ENCODE results near the gene TRABD. TPM values are rescaled to one million over a fixed set of nuclear protein-coding genes. Genes with fewer than 3 reads are reported as not detected.

TRABD gene
- total RNA-seq, 1 donor from 2014 or later = 16.3 TPM

DNA sequence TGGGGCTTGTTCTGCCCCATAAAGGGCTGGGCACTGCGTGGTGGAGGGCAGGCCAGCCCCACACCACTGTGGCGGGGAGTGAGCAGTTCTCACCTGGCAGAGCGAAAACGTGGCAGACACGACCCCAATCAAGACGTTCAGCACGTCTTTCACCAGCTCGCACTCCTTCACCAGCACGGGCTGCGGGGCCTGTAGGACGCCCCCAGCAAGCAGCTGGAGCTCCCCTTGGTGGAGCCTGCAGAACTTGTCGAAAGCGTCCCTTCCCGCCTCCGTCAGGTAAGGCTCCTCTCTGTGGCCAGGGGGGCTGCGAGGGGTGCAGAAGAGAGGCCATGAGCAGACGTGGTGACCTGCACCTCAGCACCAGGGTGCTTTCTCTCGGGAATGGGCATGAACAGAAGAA lies 47.5 kb downstream of the TRABD start:
- DNase-seq (ENCODE audit: low read depth) = no peak

DNA sequence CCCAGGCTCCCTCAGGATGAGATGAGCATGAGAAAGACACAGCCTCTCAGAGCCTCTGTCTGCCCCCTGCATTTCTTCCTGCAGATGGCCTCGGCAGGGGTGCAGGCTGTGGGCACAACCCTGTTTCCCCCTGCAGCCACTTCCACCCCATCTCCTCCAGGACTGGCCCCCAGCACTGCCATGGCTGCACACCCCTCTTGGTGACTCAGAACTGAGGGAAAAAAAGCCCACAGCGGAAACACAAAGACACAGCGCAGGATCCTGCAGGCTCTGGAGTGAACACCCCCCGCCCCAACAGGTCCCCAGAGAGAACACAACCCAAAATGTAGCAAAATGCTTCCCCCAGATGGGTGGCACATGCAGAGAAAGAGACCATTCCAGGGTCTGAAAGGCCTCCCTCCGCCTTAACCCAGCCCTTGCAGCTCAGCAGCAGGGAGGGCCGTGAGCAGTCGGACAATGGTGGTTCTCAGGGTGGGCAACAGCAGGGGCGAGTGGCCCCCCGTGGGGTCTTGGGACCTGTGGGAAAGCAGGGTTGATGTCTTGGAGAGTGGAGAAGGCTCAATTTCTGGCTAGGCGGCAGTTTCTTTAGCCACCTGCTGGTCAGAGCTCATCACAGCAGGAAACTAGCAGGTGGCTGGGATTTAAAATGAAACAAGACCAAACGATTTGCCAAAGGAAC lies 51.2 kb downstream of the TRABD start:
- DNase-seq (ENCODE audit: low read depth) = peak; percentile 45

DNA sequence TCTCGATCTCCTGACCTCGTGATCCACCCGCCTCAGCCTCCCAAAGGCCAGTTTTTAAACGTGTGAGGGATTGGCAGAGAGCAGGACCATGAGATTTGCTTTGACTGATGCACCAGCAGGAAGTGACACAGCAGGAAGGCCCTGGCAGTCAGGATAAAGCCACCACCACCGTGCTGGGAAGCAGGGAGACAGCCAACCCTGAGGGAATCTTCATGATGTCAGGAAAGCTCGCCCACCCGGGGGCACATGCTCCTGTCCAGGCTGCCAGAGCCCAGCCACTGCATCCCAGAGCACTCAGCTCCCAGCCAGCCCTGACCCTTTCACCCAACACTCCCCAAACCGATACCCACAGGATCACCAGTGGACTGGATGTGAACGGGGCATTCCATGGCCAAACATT lies 53.0 kb downstream of the TRABD start:
- no peak for DNase-seq (ENCODE audit: low read depth)

DNA sequence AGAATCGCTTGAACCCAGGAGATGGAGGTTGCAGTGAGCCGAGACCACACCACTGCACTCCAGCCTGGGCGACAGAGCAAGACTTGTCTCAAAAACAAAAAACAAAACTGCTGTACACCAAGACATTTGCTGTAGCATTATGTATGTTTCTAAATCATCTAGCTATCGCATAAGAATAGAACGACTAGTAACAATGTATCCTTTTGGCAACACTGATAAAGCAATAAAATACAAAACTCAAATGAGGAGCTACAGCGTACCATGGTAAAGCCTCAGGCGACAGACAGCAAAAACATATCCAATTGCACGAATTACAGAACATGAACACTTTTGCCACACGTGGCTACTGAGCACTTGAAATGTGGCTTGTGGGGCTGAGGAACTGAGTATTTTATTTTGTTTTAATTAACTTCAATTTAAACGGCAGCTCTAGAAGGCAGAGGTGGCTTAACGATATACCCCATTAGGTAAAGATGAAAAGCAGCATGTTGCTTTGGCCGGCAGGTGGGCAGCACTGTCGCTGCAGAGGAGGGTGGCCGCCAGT lies 56.8 kb downstream of the TRABD start:
- DNase-seq (ENCODE audit: low read depth) = no peak

DNA sequence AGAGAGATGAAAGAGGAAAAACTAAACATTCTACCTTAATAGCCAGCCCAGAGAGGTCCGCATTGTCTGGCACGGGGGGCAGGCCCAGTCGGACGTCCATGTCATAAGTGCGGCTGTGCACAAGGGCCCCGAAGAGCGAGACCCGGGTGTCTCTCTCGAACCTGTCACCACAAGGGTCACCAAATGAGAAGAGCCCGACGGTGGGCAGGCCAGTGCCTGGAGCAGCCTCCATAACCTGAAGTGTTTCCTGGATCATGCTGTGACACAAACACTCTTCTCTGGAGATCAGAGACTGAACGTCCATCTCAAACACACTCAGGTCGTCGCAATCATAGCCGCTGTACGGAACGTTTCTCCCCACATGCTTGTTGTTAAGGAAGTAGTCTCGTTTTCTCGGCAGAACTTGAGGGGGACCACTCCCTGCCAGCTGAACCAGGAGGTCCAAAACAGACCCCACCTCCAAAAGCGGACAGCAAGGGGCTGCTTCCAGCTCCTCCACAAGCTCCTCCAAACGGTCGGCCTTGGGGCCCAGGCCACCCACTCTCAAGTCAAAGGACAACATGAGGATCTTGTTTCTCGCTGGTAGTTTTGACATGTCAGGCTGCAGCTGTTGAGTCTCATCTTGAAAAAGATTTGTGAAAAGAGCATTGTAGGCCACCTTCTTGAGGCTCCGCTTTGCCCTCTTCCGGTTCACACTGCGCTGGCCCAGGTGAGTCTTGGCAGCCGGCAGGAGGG lies 58.1 kb downstream of the TRABD start:
- DNase-seq (ENCODE audit: low read depth) = peak; percentile 47

DNA sequence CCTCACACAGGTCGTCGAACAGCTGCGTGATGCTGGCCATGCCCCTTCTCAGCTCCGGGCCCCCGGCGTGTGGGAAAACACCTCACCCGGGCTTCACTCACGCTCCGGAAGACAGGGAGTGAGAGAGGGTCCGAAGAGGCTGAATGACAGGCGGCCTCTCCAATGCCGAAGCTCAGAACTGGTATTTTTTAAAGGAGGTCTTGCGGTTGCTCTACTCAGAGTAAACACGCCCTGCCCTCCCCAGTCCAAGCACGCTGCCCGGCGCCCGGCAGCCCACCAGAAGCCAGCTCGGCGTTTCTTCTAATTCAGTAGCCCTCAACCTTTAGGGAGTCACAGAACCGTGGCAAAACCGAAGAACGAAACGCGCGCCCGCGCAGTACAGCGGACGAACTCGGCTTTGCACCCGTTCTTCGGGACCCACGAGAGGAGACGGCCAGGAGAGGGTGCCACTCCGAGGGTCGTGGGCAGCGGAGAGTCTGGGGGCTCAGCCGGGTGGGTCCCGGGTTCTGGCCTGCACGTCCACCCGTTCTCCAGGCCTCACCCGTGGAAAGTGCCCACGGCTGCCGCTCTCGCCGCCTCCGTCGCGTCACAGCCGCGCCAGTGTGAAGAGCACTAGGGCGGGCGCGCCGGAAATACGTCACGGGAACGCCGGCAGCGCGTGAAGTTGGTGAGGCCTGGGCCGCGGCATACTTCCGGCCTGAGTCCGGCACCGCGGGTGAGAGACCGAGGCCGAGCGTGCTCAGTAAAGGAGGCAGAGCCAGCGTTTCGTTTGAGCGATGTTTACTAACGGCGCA lies 58.9 kb downstream of the TRABD start, which contains the start of gene TUBGCP6:
Gene TUBGCP6, minus strand, starts transcription at position 604 of the 794 bp plus-strand sequence. Its CDS starts 564 bp downstream, at position 40.
- peak; percentile 93 for DNase-seq (ENCODE audit: low read depth)

DNA sequence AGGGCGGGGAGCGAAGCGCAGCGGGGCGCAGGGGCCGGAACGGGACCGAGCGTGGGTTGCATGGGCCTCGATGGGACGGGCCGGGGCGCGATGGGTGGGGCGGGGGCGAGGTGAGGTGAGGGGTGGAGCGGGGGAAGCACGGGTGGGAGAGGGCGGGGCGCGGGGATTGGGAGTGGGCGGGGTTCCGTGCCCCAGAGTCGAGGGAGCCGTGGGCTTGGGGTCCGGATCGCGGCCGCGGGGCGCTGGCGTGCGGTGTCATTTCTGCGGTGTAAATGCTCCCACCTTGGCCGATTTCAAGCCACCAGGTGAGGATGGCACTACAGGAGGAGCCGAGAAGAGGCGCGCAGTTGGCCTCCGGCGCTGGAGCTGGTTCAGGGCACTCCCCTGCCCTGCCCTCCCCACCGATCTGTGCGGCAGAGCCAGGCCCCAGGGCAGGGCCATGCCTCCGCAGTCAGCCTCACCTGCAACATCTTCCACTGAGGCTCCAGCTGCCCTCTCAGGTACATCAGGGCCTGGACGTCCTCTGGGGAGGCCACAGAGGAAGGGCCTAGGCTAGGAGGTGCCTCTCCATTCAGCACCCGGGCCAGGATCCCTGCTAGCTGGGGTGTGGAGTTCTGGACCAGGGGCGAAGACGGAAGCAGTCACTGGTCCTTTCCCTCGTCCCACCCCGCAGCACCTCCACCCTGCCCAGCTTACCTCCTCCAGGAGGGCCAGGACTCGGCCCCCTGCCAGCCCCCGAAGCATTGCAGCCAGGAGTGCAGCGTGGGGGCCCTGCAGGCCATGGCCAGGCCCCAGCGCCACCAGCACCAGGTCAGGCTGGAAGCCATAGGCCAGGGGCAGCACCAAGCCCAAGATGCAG lies 59.7 kb downstream of the TRABD start:
- DNase-seq (ENCODE audit: low read depth) = no peak

DNA sequence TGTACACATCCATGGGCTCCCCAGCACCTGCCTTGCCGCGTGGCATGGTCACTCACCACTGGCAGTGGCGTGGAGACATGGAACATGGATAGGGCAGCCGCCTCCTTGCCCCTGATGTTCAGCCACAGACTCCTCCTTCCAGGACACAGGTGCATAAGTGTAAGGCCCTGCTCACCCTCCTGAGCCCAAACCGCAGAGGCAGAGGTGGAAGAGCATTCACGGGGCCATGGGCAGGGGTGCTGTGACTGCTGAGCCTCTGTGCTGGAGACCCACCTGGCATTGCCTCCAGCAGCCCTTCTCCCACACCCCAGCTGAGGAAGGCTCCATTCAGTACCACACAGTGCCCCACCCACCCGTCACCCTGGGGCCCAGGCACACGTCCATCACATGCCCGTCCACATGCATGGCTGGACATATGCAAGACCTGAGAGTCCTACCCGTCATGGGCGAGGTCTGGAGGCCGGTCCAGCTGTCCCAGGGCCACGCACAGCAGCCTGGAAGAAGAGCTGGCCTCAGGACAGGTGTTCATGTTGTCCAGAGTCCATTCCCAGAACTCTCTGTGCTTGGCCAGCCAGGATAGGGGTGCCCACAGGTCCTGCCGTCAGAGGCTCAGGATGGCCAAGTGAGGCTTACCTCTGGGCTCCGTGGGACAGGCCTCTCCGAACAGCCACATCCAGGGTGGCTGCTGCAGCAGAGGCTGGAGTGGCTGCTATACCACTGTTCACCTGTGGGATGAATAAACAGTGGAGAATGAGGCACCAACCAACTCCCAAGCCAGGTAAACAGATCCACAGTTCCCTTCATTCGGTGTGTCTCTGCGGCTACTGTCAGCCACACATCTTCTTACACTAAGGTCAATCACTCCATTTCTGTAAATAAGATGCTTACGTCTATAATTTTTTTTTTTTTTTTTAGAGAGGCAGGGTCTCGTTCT lies 60.8 kb downstream of the TRABD start:
- DNase-seq (ENCODE audit: low read depth) = no peak

DNA sequence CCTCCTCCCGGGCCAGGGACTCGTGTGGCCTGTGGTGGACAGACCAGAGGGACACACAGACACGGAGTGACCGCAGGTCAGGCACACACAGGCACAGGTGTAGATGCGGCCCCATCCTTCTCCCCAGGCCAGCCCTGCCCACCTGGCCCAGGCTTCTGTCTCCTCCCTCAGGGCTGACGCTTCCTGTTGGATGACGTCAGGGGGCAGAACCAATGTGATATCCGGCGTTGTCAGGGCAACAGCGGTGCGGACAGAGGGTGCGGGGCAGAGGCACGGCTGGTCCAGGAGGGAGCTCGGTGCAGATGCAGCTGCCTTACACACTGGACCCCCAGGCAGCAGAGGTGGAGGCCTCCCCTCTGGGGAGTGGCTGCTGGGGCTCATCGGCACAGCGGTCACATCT lies 62.0 kb downstream of the TRABD start:
- DNase-seq (ENCODE audit: low read depth) = no peak

DNA sequence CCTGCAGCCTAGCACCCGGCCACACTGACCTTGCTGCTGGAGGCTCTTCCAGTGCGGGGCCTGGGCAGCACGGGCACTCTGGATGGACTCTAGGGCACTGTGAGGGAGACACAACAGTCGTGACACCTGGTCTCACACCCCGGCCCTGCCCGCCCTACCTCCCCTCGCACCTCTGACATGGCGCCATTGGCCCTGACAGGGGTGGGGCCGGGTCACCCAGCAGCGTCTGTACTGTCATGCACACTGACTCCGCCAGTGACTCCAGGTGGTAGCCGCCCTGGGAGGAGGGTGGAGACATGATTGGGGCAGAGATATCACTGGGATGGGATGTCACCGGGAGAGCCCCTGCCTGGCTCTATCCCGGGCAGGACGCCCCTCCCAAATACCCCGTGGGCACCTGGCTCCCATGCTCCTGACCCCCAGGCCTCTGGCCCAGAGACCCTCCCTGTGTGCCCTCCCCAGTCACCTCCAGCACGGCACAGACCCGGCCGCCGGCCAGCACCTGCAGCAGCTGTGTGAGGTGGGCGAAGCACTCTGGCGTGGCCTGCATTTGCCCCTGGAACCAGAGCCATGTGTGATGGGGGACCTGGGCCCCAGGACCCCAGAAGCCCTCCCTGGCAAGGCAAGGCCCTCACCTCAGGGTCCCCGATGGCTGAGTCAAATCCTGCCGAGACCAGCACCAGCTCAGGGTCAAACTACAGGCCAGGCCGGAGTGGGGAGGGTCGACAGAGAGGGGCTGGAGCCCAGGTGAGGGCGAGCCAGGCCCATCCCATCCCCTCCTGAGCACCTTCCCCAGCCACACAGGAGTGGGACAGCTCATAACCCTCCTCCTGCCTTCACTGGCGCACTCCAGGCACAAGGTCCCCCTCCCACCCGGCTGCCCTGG lies 62.7 kb downstream of the TRABD start:
- DNase-seq (ENCODE audit: low read depth) = no peak

Other genes with a start within 250 kb of the TRABD start
- gene PIM3, start 225.1 kb upstream of the TRABD start, total RNA-seq = 41.4 and 42.4 TPM in 2 replicates
- not detected in 2 replicates for gene IL17REL, start 173.1 kb upstream of the TRABD start, total RNA-seq
- not detected in 2 replicates for gene TTLL8, start 127.6 kb upstream of the TRABD start, total RNA-seq
- gene MLC1, start 100.5 kb upstream of the TRABD start, total RNA-seq = not detected in 2 replicates
- gene MOV10L1, start 95.9 kb upstream of the TRABD start, total RNA-seq = 0.16 and 0.83 TPM in 2 replicates
- 0.08 and 0.26 TPM in 2 replicates for gene PANX2, start 15.2 kb upstream of the TRABD start, total RNA-seq
- gene SELENOO, start 15.1 kb downstream of the TRABD start, total RNA-seq = 30.8 and 34.4 TPM in 2 replicates
- 33.7 and 35.4 TPM in 2 replicates for gene TUBGCP6, start 59.1 kb downstream of the TRABD start, total RNA-seq
- gene HDAC10, start 65.4 kb downstream of the TRABD start, total RNA-seq = 12.9 and 22.5 TPM in 2 replicates
- 27.9 and 30.0 TPM in 2 replicates for gene MAPK12, start 75.8 kb downstream of the TRABD start, total RNA-seq
- gene MAPK11, start 84.5 kb downstream of the TRABD start, total RNA-seq = 3.2 and 3.3 TPM in 2 replicates
- 112 and 163 TPM in 2 replicates for gene PLXNB2, start 121.7 kb downstream of the TRABD start, total RNA-seq
- gene DENND6B, start 141.1 kb downstream of the TRABD start, total RNA-seq = 4.7 TPM in 2 replicates
- gene PPP6R2, start 157.4 kb downstream of the TRABD start, total RNA-seq = 65.8 and 74.8 TPM in 2 replicates

Measured in myocyte (in vitro differentiated cells).